Measurements from ENCODE around the gene PRSS35.
A peak's percentile ranks its signal among the peaks of the same experiment; 100 is the strongest.
"Not testable (repeated sequence)": the region's sequence is repeated elsewhere in the genome, so short reads cannot be mapped to it uniquely, and the experiment has no call there.

PRSS35 gene, protein sequence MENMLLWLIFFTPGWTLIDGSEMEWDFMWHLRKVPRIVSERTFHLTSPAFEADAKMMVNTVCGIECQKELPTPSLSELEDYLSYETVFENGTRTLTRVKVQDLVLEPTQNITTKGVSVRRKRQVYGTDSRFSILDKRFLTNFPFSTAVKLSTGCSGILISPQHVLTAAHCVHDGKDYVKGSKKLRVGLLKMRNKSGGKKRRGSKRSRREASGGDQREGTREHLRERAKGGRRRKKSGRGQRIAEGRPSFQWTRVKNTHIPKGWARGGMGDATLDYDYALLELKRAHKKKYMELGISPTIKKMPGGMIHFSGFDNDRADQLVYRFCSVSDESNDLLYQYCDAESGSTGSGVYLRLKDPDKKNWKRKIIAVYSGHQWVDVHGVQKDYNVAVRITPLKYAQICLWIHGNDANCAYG

DNA sequence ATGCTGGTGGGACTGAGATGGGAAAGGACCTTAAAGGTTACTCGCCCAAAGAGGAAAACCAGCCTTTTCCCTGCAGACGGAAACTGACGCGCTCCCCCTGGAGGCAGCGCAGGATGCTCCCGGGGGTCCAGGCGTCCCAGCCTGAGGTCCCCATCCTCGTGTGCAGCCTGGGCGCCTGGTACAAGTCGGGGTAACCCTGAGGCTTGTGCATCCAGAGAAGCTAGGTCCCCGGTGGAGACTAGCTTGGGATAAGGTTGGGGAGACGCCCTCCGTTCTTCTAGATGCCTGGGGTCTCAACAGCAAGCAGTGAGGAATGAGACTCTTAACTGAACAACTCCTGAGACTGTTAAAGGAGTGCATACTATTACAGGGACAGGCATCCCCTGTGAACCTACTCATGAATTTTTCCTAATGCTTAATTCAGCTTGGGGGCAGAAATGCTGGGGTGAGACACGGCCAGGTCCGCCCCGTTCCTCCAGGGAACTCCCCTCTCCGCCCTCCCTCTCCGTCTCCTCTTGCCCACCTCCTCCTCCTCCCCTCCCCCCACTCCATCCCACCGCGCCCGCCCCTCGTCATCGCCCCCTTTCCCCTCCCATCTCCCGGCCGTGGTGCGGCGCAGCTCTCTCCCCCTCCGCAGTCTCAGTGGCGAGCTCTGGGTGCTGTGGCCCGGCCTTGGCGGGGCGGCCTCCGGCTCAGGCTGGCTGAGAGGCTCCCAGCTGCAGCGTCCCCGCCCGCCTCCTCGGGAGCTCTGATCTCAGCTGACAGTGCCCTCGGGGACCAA, at the start of gene PRSS35:
Gene PRSS35, plus strand, starts transcription at position 634 of the 781 bp plus-strand sequence. CDS start 10,908 bp downstream, outside the sequence.
- DNase-seq = no peak

DNA sequence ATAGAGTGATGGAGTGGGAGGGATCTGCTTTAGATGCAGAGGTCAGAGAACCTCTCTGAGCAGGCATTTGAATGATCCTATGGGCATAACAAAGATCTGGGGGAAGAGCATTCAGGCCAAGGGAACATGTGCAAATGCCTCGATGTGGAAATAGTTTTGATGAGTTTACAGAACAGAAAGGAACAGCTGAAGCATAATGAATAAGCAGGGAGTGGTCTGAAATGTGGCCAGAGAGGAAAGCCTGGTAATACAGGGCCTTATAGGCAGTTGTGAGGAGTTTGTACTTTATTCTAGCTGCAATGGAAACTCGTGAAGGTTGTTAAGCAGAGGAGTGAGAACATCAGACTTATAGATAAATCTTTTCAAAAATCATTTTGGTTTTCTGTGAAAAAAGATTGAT, 48.4 kb upstream of the PRSS35 start:
- DNase-seq = no peak

DNA sequence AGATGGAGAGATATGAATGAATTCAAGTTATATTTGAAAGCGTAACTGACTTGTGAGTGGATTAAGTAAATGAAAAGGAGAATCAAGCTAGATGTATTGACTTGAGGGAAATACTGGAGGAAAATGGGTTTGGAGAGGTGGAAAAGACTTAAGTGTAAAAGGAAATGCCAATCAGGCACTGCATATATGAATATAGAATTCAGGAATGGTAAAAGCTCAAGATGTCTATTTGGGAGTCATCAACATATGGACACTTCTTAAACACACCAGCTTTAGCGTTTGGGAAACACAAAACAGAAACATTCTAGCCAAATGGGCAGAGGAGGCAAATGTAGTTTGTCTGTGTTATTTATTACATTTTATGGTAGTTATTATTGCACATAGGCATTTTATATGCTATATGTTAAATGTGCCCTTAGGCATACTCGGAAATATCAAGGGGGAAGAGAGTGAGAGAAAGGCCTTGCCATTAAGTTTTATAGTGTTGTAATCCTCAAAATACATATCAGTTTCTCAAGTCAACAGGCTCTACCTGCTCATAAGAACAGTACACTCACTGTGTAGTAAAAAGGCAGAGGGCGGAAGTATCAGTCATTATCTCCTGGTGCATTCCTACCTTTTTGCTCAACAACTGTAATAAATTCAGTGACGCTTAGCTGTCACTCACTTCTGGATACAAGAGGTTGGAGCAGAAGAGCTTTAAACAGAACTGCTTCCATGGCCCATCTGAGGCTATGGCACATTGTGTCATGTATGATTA, 47.8 kb upstream of the PRSS35 start:
- DNase-seq = no peak

DNA sequence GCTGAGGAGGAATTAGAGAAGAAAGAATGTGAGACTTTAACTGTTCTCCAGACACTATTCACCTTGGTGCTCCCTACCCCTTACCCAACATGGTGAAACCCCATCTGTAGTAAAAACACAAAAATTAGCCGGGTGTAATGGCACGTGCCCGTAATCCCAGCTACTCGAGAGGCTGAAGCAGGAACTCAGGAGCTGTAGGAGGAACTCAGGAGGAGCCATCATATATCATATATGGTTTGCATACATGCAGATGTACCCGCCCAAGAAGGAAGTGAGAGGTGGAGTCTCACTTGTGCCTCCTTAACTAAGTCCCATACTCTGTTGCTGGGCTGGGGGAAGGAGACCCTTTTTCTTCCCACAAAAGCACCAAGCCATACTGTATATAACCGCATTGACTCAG, 46.0 kb upstream of the PRSS35 start:
- DNase-seq = no peak

DNA sequence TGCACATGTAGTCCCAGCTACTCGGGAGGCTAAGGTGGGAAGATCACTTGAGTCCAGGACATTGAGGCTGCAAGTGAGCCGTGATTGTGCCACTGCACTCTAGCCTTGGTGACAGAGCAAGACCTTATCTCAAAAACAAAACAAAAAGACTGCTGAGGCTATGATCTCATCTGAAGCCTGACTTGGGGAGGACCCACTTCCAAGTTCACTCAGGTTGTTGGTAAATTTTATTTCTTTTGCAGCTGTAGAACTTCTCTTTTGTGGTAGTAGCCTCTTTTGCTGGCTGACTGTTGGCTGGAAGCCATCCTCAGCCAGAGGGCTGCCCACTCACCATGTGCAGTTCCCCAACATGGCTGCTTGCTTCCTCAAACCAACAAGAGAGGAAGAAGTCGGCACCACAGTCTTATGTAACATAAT, 44.7 kb upstream of the PRSS35 start:
- peak; percentile 60 for DNase-seq

DNA sequence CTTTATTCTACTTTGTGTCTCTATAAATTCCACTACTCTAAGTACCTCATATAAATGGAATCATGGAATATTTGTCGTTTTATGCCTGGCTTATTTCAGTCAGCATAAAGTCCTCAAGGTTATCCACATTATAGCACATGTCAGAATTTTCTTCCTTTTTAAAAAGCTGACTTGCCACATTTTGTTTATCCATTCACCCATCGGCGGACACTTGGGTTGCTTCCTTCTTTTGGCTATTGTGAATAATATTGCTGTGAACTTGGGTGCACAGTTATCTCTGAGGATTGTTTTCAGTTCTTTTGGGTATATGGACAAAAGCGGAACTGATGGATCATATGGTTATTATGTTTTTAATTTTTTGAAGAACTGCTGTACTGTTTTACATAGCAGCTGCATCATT, 42.3 kb upstream of the PRSS35 start:
- no peak for DNase-seq

DNA sequence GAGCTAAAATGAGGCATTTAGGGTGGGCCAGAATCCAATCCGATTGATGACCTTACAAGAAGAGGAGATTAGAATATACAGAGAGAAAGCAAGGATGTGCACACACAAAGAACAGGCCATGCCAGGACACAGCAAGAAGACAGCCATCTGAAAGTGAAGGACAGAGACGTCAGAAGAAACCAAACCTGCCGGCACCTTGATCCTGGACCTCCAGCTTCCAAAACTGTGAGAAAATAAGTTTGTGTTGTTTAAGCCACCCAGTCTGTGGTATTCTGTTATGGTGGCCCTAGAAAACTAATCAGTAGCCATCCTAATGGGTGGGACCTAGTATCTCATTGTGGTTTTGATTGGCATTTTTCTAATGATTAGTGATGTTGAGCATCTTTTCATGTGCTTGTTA, 41.7 kb upstream of the PRSS35 start:
- no peak for DNase-seq

DNA sequence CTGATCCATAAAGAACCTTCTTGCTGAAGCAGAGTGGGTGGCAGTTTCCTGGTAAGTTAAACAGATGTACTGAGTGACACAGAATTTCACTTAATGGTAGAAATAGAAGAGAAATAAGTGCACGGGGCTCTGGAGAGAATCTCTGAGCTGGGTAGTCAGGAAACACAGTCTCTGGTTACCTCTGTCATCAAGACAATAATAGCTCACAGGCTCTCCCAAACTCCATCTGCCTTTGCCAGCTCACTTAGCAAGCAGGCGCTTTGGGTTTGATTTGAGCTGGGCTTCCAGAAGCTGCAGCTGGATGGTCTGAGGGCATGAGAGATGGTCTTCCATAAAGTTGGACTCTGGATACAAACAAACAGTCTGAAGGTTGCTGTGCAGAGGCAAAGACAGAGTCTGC, 39.6 kb upstream of the PRSS35 start:
- DNase-seq = no peak

DNA sequence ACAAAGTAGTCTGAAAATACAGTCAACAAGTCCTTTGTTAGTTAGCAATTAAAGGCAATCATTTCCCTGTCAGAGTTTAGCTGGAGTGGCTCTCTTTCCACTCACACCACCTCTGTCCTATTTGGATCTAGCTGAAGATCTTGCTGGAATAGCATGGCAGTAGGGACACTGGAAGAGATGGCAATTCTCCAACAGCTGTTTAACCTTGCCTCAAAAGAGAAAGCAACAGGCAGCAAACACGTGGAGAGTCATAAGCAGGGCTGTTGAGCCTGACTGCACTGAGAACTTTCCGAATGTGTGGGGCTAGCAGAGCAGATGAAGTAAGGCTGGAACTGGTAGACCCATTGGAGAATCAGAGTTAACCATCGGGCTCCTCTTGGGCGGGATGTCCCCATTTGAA, 38.0 kb upstream of the PRSS35 start:
- no peak for DNase-seq

DNA sequence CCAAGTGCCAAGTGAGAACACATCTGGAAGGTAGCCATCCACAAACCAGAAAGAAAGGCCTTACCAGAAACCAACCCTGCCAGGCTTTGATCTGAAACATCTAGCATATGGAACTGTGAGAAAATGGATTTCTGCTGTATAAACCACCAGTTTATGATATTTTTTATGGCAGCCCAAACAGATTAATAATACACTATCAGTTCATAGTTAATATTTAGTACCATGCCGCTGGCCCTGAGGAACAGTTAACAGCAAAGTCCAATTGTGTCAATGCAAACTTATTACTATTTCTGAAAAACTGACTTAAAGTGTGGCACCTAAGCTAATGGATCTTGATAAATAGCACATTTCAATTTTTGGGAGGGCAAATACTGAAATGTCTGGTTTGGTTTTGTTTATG, 35.4 kb upstream of the PRSS35 start:
- no peak for DNase-seq

DNA sequence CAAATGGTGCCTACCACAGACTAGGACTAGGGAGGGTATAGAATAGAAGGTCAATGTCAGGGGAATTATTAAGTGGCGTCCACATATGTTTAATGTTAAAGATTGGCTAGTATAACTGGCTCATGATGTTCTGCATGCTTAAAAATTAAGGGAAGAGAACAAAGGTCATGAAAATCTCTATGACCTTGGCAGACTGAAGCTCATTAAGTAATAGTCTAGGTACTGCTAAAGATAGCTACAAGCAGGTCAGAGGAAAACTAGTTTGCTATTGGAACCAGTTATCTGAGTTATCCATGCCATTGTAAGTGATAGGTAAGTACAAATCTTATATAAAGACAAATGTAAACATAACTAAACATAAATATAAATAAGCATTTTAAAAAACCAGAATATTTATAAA, 32.9 kb upstream of the PRSS35 start:
- no peak for DNase-seq

DNA sequence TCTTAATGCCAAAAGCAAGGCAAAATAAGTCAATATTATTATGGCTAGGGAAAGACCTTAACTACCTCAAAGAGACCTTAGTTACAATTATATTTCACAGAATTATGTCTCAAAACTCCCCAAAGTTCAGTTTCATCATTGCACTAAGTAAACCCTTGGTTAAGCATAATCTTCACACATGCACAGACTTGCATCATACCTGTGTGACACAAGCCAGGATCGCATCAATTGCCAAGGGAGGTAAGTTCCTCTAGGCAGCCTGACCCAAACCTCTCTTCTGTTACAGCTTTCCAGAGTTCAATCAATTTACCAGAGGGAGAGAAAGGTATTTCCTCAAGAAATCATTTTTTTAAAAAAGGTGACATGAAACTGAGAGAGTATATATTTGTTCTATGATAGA, 31.9 kb upstream of the PRSS35 start:
- no peak for DNase-seq

DNA sequence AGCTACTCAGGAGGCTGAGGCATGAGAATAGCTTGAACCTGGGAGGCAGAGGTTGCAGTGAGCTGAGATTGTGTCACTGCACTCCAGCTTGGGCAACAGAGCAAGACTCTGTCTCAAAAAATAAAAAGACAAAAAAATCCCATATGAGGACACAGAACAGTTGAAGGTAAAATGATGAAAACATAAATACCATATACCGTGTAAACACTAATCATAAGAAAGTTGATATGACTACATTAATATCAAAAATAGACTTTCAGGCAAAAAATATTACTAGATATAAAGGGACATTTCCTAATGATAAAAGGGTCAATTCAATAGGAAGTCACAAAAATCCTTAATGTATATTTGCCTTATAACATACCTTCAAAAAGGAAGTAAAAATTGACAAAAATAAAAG, 30.4 kb upstream of the PRSS35 start:
- DNase-seq = not testable (repeated sequence)

DNA sequence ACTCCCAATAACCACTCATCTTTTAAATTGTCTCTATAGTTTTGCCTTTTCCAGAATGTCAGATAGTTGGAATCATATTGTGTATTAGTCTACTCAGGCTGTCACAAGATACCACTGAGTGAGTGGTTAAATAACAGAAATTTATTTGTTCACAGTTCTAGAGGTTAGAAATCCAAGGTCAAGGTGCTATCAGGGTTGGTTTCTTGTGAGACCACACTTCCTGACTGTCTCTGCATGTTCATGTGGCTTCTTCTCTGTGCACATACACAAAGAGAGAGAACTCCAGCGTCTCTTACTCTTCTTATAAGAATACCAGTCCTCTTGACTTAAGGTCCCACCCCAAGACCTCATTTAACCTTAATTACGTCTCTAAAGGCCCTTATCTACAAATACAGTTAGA, 23.9 kb upstream of the PRSS35 start:
- DNase-seq = no peak

DNA sequence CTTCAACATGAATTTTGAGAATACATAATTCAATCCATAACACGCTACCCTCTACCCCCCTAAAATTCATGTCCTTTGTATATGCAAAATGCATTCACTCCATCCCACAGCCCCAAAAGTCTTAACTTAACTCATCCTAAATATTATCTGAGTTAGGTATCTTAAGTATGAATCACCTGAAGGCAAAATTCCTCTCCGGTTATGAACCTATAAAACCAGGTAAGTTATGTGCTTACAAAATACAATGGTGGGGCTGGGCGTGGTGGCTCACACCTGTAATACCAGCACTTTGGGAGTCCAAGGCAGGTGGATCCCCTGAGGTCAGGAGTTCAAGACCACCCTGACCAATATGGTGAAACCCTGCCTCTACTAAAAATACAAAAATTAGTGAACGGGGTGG, 23.5 kb upstream of the PRSS35 start:
- DNase-seq = no peak

DNA sequence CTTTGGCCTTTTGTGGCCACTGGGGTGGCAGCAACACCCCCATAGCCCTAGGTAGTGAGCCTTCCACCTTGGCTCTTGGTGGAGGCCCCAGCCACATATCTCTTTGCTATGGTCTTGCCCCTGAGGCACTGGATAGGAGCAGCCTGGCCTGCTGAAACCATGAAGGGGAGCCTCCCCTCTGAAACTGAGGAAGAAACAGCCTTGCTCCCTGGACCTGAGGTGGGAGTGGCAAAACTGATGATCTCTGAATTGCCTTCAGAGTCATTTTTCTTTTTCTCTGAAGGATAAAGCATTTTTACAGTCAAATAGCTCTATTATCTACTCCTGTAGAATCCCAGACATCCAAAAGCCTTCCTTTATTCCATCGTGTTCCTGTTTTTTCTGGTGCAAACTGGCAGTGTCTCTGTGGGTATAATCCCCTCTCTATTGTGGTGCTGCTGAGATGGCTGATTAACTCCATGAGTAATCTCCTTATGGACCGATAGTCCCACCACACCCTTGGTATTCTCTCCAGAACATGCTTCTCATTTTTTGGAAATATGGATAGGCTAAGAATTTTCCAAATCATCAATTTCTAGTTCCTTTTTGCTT, 22.0 kb upstream of the PRSS35 start:
- DNase-seq = no peak

DNA sequence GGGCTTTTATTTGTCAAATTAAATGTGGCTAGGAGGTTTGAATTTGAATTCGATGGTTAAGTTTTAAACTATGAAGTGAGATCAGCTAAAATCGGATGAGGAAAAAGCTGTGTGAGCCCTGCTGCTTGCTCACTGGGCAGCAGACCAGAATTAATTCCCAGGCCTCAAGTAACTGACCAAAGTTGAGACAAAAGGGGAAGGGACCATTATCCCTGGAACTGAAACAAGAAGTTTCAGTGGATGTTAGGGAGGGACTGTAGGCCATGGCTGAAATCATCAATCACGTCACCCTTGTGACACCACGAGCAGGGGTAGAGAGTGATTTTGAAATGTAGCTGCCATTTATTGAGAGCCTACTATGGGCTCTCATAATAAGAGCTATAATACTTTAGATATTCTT, 7.0 kb upstream of the PRSS35 start:
- no peak for DNase-seq

DNA sequence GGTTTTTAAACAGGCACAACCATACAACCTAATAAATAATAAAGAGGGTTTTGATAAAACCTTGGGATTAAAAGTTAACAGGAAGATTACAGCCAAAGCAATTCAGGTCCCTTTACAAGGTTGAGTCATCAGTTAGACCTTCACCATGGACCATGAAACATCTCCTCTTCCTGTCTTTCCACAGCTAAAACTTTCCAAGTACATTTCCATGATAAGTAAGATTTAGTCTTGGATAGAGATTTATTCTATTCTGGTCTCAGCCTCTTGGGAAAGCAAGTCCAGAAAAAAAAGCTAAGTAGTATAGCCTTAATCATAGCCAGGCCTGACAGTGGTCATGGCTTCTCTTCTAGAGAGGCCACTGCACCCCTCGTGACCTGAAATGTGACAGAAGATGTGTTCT, 2.9 kb upstream of the PRSS35 start:
- DNase-seq = no peak

DNA sequence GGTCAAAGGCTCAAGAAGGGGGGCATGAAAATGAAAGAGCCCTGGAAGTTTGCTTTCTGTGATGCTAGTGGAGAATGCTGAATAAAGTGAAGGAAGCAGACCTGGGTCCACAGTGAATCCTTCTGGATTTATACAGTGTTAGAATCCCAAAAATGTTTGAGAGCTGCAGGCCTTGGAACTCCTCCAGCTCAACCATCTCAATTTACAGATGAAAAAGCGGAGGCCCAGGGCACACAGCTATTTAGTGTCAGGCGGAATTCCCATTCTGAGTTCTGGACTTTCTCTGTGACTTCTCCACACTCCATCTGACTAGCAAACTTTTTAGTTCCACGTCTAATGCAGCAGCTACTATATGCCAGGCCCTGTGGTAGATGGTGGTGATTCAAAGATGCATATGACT, 1.5 kb upstream of the PRSS35 start:
- DNase-seq = no peak

DNA sequence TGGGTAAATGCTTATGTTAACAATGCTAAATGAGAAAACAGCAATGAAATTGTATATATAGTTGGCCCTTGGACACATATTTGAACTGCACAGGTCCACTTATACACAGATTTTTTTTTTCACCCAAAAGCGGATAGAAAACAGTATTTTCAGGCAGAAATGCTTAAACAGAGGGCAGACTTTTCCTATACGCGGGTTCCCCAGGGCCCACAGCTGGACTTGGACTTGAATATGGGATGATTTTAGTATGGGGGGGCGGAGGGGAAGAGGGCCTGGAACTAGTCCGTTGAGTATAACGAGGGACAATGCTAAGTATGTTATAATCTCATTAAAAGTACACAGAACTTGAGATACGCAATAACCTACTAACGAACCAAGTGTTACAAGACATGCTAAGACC, 1.1 kb upstream of the PRSS35 start:
- no peak for DNase-seq

DNA sequence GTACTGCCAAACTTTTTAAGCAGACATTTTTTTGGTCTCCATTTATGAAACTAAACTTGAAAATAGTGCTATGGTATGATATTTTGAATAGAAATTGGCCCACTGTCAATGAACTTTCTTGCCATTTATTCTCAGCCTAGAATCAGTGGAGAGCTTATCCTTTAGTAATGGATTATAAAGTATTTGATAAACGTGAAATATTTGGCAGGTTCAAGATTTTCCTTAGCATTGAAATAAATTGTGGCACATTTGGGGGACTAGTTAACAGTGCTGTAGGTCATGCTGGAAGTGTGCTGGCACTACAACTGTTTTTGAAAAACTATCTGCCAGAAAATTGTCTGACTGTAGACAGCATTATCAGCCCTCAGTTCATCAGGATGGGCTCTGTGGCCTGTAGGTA, 2.1 kb downstream of the PRSS35 start:
- DNase-seq = no peak

DNA sequence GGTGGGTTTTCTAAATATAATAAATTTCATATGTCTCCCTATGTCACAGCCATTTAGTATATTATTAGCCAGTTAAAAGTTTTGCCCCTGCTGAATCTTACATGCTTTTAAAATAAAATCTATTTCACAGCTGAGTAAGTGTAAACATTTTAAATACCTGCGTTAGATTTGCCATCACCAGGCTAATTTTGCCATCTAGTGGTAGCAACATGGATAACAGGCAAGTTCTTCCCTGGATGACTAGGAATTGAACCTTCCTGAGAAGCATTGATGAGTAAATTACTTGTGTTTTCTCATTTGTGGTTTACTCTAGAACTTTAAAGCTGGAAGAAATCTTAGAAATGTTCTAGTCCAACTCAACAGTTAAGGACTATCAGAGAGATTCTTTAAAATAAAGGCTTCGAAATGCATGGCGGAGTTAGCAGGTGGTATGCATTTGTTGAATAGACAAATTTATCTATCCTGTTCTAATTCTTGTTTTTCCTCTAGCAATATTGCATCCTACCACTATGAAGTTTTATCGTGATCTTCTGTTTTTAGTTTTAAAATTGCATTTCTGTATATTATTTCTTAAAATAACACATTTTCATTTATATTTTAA, 2.6 kb downstream of the PRSS35 start:
- no peak for DNase-seq

DNA sequence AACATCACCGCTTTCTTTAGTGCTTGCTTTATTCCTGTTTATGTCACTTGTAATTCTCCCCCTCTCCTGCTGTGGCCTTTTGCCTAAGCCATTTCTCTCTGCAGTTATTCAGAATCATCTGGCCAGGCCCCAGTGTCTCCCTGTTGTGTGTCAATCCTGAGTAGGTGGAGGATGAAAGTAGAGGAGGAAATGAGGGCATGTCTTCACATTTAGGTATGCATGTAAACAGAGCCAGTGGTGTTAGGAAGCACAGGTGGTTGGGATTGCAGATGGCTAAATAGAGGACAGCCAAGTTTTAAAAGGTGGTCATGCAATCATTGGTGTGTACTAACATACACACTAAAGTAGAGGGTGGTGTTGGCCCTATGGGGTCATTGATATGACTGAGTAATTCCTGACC, 5.2 kb downstream of the PRSS35 start:
- DNase-seq = no peak
